ENCODE data around the gene GALNT8.

DNA sequence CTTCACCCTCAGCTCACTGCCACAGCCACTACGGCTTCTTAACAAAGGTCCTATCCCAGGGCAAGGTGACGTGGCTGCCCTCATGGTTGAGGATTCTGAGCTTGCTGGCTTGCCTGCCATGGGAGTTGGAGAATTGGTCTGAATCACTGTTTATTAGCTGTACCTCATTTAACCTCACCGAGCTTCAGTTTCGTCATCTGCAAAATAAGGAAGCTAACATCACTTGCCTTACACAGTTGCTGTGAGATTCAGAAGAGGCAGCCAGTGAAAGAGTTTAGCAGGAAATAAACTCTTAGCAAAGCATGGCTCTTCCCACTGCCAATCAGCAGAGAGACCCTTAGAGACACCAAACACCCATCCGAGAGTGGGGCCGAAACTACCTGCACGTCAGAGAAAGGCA, 99.5 kb downstream of the GALNT8 start:
- TF ChIP-seq POLR2AphosphoS5 (IDR thresholded peaks at IDR 0.05; ENCODE audit: low read depth, low read length), result no peak
- TF ChIP-seq POLR2A (IDR thresholded peaks at IDR 0.05; ENCODE audit: low read depth, low read length), result no peak
- TF ChIP-seq POU2F2 (IDR thresholded peaks at IDR 0.05; ENCODE audit: low read depth, low read length), result no peak
- TF ChIP-seq TAF1 (IDR thresholded peaks at IDR 0.05; ENCODE audit: low read depth, low read length), result no peak
- TF ChIP-seq PAX5 (IDR thresholded peaks at IDR 0.05; ENCODE audit: insufficient read depth, low read length, severe bottlenecking), result no peak
- no peak for TF ChIP-seq SPI1 (IDR thresholded peaks at IDR 0.05; ENCODE audit: low read depth, low read length)
